Ishikawa (cell line): Measurements from ENCODE around the gene RCE1.

Experiments used
- EGR1 ChIP-seq: IDR thresholded peaks from 2 replicates; pipeline ENCODE4 v1.6.1; 2012
- EP300 ChIP-seq: IDR thresholded peaks from 2 replicates; pipeline ENCODE4 v1.6.1; 2012; ENCODE audit warnings: borderline replicate concordance
- FOXM1 ChIP-seq: IDR thresholded peaks from 2 replicates; pipeline ENCODE4 v1.6.1; 2012; ENCODE audit warnings: low read depth, borderline replicate concordance
- RAD21 ChIP-seq: IDR thresholded peaks from 2 replicates; pipeline ENCODE4 v1.6.1; 2012; ENCODE audit warnings: low read depth
- TAF1 ChIP-seq: IDR thresholded peaks from 2 replicates; pipeline ENCODE4 v1.6.1; 2012; ENCODE audit warnings: low read depth, mild to moderate bottlenecking
- YY1 ChIP-seq: IDR thresholded peaks from 2 replicates; pipeline ENCODE4 v1.6.1; 2012; ENCODE audit warnings: low read depth
- ZBTB7A ChIP-seq: IDR thresholded peaks from 2 replicates; pipeline ENCODE4 v1.6.1; 2012; ENCODE audit warnings: low read depth
- TF ChIP-seq, protein P1 (sequence below): IDR thresholded peaks from 2 replicates; pipeline ENCODE4 v1.6.1; 2012; ENCODE audit warnings: low read depth, mild to moderate bottlenecking
- TF ChIP-seq, protein P2 (sequence below): IDR thresholded peaks from 2 replicates; pipeline ENCODE4 v1.6.1; 2012

DNA sequence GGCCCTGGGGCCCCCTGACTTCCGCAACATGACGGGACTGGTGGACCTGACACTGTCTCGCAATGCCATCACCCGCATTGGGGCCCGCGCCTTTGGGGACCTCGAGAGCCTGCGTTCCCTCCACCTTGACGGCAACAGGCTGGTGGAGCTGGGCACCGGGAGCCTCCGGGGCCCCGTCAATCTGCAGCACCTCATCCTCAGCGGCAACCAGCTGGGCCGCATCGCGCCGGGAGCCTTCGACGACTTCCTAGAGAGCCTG lies 14.6 kb downstream of the RCE1 start:
- no peak for TF ChIP-seq RAD21
- no peak for TF ChIP-seq EP300
- TF ChIP-seq, protein P1, sequence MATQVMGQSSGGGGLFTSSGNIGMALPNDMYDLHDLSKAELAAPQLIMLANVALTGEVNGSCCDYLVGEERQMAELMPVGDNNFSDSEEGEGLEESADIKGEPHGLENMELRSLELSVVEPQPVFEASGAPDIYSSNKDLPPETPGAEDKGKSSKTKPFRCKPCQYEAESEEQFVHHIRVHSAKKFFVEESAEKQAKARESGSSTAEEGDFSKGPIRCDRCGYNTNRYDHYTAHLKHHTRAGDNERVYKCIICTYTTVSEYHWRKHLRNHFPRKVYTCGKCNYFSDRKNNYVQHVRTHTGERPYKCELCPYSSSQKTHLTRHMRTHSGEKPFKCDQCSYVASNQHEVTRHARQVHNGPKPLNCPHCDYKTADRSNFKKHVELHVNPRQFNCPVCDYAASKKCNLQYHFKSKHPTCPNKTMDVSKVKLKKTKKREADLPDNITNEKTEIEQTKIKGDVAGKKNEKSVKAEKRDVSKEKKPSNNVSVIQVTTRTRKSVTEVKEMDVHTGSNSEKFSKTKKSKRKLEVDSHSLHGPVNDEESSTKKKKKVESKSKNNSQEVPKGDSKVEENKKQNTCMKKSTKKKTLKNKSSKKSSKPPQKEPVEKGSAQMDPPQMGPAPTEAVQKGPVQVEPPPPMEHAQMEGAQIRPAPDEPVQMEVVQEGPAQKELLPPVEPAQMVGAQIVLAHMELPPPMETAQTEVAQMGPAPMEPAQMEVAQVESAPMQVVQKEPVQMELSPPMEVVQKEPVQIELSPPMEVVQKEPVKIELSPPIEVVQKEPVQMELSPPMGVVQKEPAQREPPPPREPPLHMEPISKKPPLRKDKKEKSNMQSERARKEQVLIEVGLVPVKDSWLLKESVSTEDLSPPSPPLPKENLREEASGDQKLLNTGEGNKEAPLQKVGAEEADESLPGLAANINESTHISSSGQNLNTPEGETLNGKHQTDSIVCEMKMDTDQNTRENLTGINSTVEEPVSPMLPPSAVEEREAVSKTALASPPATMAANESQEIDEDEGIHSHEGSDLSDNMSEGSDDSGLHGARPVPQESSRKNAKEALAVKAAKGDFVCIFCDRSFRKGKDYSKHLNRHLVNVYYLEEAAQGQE = no peak
- TF ChIP-seq TAF1 = no peak
- TF ChIP-seq, protein P2, sequence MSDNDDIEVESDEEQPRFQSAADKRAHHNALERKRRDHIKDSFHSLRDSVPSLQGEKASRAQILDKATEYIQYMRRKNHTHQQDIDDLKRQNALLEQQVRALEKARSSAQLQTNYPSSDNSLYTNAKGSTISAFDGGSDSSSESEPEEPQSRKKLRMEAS = no peak
- TF ChIP-seq FOXM1 = no peak
- TF ChIP-seq EGR1 = no peak
- no peak for TF ChIP-seq YY1
- no peak for TF ChIP-seq ZBTB7A
